Mesenchymal stem cell (in vitro differentiated cells and primary cell): ENCODE results near the gene STAB2.
A peak's percentile ranks its signal among the peaks of the same experiment; 100 is the strongest.

Source experiments
- DNase-seq: peaks from one replicate; pipeline ENCODE4 v3.0.0-alpha.2; 2013
- H2AFZ ChIP-seq: one replicate; pipeline ENCODE4 v1.6.1; 2013; ENCODE audit warnings: low read depth, mild to moderate bottlenecking, control low read depth, inconsistent platforms, low read length, moderate library complexity
- H2AK5ac ChIP-seq: 2 replicates; pipeline ENCODE4 v1.6.1; 2013; ENCODE audit warnings: low read length, moderate library complexity, mild to moderate bottlenecking, inconsistent platforms; ENCODE audit not compliant: severe bottlenecking
- H2BK120ac ChIP-seq: one replicate; pipeline ENCODE4 v1.6.1; 2013; ENCODE audit warnings: low read depth, mild to moderate bottlenecking, inconsistent platforms, low read length, moderate library complexity
- H2BK12ac ChIP-seq, 2 experiments: one replicate each; pipeline ENCODE4 v1.6.1; 2013; ENCODE audit warnings: inconsistent platforms in 2 of 2, low read length in 2 of 2, mild to moderate bottlenecking in 2 of 2, moderate library complexity in 2 of 2, control low read depth in 1 of 2
- H2BK15ac ChIP-seq: one replicate; pipeline ENCODE4 v1.6.1; 2013; ENCODE audit warnings: mild to moderate bottlenecking, low read depth, inconsistent platforms; ENCODE audit not compliant: poor library complexity, severe bottlenecking
- H2BK5ac ChIP-seq: 2 replicates; pipeline ENCODE4 v1.6.1; 2013; ENCODE audit warnings: low read depth, mild to moderate bottlenecking, low read length, control low read depth, inconsistent platforms; ENCODE audit not compliant: poor library complexity, severe bottlenecking
- H3K14ac ChIP-seq, 2 experiments: one replicate each; pipeline ENCODE4 v1.6.1; 2013; ENCODE audit warnings: inconsistent platforms in 2 of 2, low read length in 2 of 2, control low read depth in 1 of 2, mild to moderate bottlenecking in 1 of 2, moderate library complexity in 1 of 2
- H3K18ac ChIP-seq, 2 experiments: one replicate each; pipeline ENCODE4 v1.6.1; 2013; ENCODE audit warnings: inconsistent platforms in 2 of 2, low read length in 2 of 2, control low read depth in 1 of 2, low read depth in 1 of 2, mild to moderate bottlenecking in 1 of 2
- H3K23ac ChIP-seq, 2 experiments: one replicate each; pipeline ENCODE4 v1.6.1; 2013; ENCODE audit warnings: inconsistent platforms in 2 of 2, low read length in 2 of 2, mild to moderate bottlenecking in 2 of 2, moderate library complexity in 2 of 2, control low read depth in 1 of 2
- H3K27ac ChIP-seq: 2 replicates; pipeline ENCODE4 v1.5.1; 2013; ENCODE audit warnings: mild to moderate bottlenecking, moderate library complexity, low read length, control low read depth, inconsistent platforms; ENCODE audit not compliant: poor library complexity, severe bottlenecking
- H3K27me3 ChIP-seq, 2 experiments: 2 replicates each; pipeline versions ENCODE4 v1.6.1 to v1.7.0; 2013; ENCODE audit warnings: low read length in 2 of 2, mild to moderate bottlenecking in 2 of 2, moderate library complexity in 2 of 2, control low read depth in 1 of 2, inconsistent platforms in 1 of 2; ENCODE audit not compliant: control insufficient read depth in 1 of 2, insufficient read depth in 1 of 2
- H3K36me3 ChIP-seq, 2 experiments: 2 replicates each; pipeline versions ENCODE4 v1.6.1 to v1.7.0; 2013; ENCODE audit warnings: low read length in 2 of 2, control low read depth in 1 of 2, inconsistent platforms in 1 of 2, low read depth in 1 of 2, mild to moderate bottlenecking in 1 of 2; ENCODE audit not compliant: insufficient read depth in 2 of 2, control insufficient read depth in 1 of 2
- H3K4ac ChIP-seq, 2 experiments: one replicate each; pipeline ENCODE4 v1.6.1; 2013; ENCODE audit warnings: inconsistent platforms in 2 of 2, low read length in 2 of 2, mild to moderate bottlenecking in 2 of 2, moderate library complexity in 2 of 2, control low read depth in 1 of 2, low read depth in 1 of 2
- H3K4me1 ChIP-seq: 2 replicates; pipeline ENCODE4 v1.6.1; 2013; ENCODE audit warnings: low read depth, low read length, control low read depth; ENCODE audit not compliant: control insufficient read depth, insufficient read depth
- H3K4me2 ChIP-seq: 2 replicates; pipeline ENCODE4 v1.6.1; 2013; ENCODE audit warnings: low read length, mild to moderate bottlenecking, inconsistent platforms; ENCODE audit not compliant: poor library complexity, severe bottlenecking
- H3K4me3 ChIP-seq, 2 experiments: 2 replicates each; pipeline versions ENCODE4 v1.5.1 to v1.7.0; 2013; ENCODE audit warnings: low read length in 2 of 2, mild to moderate bottlenecking in 2 of 2, control low read depth in 1 of 2, low read depth in 1 of 2; ENCODE audit not compliant: insufficient read depth in 1 of 2
- H3K79me1 ChIP-seq: replicated peaks from 2 replicates; pipeline ENCODE4 v1.6.1; 2013; ENCODE audit warnings: mild to moderate bottlenecking, control low read depth, low read length, inconsistent platforms; ENCODE audit not compliant: poor library complexity, severe bottlenecking
- H3K9ac ChIP-seq: 2 replicates; pipeline ENCODE4 v1.7.0; 2013; ENCODE audit warnings: mild to moderate bottlenecking, low read length, moderate library complexity
- H3K9me3 ChIP-seq: 2 replicates; pipeline ENCODE4 v1.7.0; 2013; ENCODE audit warnings: mild to moderate bottlenecking, low read length; ENCODE audit not compliant: control insufficient read depth
- H4K8ac ChIP-seq: one replicate; pipeline ENCODE4 v1.6.1; 2013; ENCODE audit warnings: inconsistent platforms, mild to moderate bottlenecking, low read length, moderate library complexity
- H4K91ac ChIP-seq: one replicate; pipeline ENCODE4 v1.6.1; 2013; ENCODE audit warnings: mild to moderate bottlenecking, low read length, inconsistent platforms
- WGBS: methylation state at CpG from one replicate; pipeline ENCODE4 v1.1.7; 2013; ENCODE audit warnings: mixed read lengths; 5-methylcytosine and 5-hydroxymethylcytosine counted together

Gene STAB2

DNA sequence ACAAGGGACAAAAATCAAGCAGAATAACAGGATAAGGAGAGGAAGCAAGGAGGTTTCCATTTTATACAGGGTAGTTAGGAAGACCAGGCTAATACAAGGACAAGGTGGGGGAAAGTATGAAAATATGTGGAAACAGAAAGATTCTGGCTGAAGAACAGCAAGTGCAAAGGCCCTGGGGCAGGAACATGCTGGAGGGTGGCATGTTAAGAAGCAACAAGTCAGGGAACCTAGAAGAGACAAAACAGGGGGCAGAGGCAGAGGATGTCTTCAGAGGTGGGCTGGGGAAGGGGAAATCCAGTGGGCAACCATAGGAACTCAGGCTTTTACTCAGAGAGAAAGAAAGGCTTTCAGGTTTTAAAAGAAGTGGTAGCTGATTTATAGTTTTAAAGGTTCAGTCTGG is 199.1 kb downstream of the STAB2 start:
- Histone ChIP-seq H3K4ac (no peak overlapping the region), H2BK12ac (no peak overlapping the region), H3K4me2 (no peak overlapping the region), H4K91ac (no peak overlapping the region), H3K18ac (no peak overlapping the region), H3K4me3 (no peak overlapping the region), H3K27me3 (no peaks in the 10 kb centered on the region), H3K36me3 (peaks cover 11 to 27% of the 10 kb centered on the region in 2 experiments), H3K9me3 (no peaks in the 10 kb centered on the region), H3K79me1 (peaks cover 17% of the 10 kb centered on the region), H2BK120ac (no peak overlapping the region), H4K8ac (no peak overlapping the region), H3K14ac (no peak overlapping the region), H2BK5ac (no peak overlapping the region), H3K27ac (peak overlapping the region; percentile 31), H2AFZ (no peak overlapping the region), H3K23ac (no peak overlapping the region), H3K4me1 (peaks cover 15% of the 10 kb centered on the region), H3K9ac (no peak overlapping the region), H2BK15ac (no peak overlapping the region), H2AK5ac (peak overlapping the region; percentile 94)
- DNase-seq: no peak

- Histone ChIP-seq H3K23ac (no peak overlapping the region), H3K18ac (no peak overlapping the region), H2BK120ac (no peak overlapping the region), H4K91ac (no peak overlapping the region), H3K4ac (no peak overlapping the region), H3K9ac (no peak overlapping the region), H4K8ac (peak overlapping the region; percentile 17), H3K36me3 (peaks cover 19 to 41% of the 10 kb centered on the region in 2 experiments), H3K4me3 (no peak overlapping the region), H3K14ac (no peak overlapping the region), H2BK15ac (no peak overlapping the region), H2AFZ (no peak overlapping the region), H3K4me1 (peaks cover 6% of the 10 kb centered on the region), H3K9me3 (no peaks in the 10 kb centered on the region), H2AK5ac (no peak overlapping the region), H3K27ac (no peak overlapping the region), H3K4me2 (no peak overlapping the region), H2BK5ac (no peak overlapping the region), H3K79me1 (peaks cover 20% of the 10 kb centered on the region), H3K27me3 (no peaks in the 10 kb centered on the region), H2BK12ac (no peak overlapping the region)
- no peak for DNase-seq
- WGBS: 76% methylated on average over 10 of the region's 10 CpGs
These were observed 204.4 kb downstream of the STAB2 start for GRCh38 chr12:103791350-103791920.

DNA sequence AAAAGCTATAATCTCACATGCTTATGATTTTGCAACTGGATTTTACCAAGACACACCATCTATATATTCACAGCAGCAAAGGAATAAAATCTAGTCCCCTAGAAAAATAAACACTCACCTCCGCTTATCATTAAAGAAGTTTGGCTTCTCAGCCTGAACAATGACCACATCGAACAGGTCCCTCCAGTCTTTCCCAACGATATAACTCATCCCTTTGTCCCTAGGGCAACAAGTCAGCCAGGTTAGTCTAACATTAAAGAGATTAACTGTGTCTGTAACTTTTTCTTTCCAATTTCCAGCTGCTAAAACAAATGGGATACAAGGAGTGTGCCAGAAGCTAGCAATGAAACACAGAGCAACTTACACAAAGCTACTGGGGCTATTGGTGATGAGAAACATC is 206.0 kb downstream of the STAB2 start:
- WGBS: 100% methylated on average over 2 of the region's 3 CpGs
- Histone ChIP-seq H3K23ac (no peak overlapping the region), H4K8ac (no peak overlapping the region), H2BK12ac (no peak overlapping the region), H3K18ac (no peak overlapping the region), H3K36me3 (peaks cover 24 to 52% of the 10 kb centered on the region in 2 experiments), H3K4ac (no peak overlapping the region), H3K9me3 (no peaks in the 10 kb centered on the region), H2AFZ (no peak overlapping the region), H3K4me1 (peaks cover 6% of the 10 kb centered on the region), H2AK5ac (no peak overlapping the region), H3K4me3 (no peak overlapping the region), H3K14ac (no peak overlapping the region), H3K27ac (no peak overlapping the region), H2BK120ac (no peak overlapping the region), H3K9ac (no peak overlapping the region), H4K91ac (no peak overlapping the region), H2BK5ac (no peak overlapping the region), H3K4me2 (no peak overlapping the region), H2BK15ac (no peak overlapping the region), H3K79me1 (peaks cover 28% of the 10 kb centered on the region), H3K27me3 (no peaks in the 10 kb centered on the region)
- DNase-seq: no peak

GRCh38 chr12:103793512-103794045 is 206.5 kb downstream of the STAB2 start:
- no peak overlapping the region for H2BK12ac ChIP-seq
- H3K4ac ChIP-seq: no peak overlapping the region
- H3K4me3 ChIP-seq: no peak overlapping the region
- no peak overlapping the region for H2AK5ac ChIP-seq
- H3K14ac ChIP-seq: no peak overlapping the region
- H3K4me2 ChIP-seq: no peak overlapping the region
- H4K91ac ChIP-seq: no peak overlapping the region
- no peak overlapping the region for H2BK120ac ChIP-seq
- no peaks in the 10 kb centered on the region for H3K27me3 ChIP-seq
- no peak overlapping the region for H3K27ac ChIP-seq
- no peak overlapping the region for H3K18ac ChIP-seq
- no peak for DNase-seq
- H3K79me1 ChIP-seq: peaks cover 31% of the 10 kb centered on the region
- H2BK15ac ChIP-seq: no peak overlapping the region
- peaks cover 6% of the 10 kb centered on the region for H3K4me1 ChIP-seq
- H3K9ac ChIP-seq: no peak overlapping the region
- WGBS: 86% methylated on average over 9 of the region's 9 CpGs
- no peaks in the 10 kb centered on the region for H3K9me3 ChIP-seq
- no peak overlapping the region for H3K23ac ChIP-seq
- no peak overlapping the region for H4K8ac ChIP-seq
- peaks cover 25 to 57% of the 10 kb centered on the region in 2 experiments for H3K36me3 ChIP-seq
- H2AFZ ChIP-seq: no peak overlapping the region
- no peak overlapping the region for H2BK5ac ChIP-seq
